Naive thymus-derived CD4-positive, alpha-beta T cell (primary cell): ENCODE results near the gene NME3. TPM values are rescaled to one million over a fixed set of nuclear protein-coding genes. Genes with fewer than 3 reads are reported as not detected.

ENCODE experiments used
- ATAC-seq: fragments of 150-1000 bp; cut with Tn5 transposase; 2 replicates; pipeline ENCODE4 v1.10.0; 2021; ENCODE audit warnings: mild to moderate bottlenecking, moderate library complexity
- CTCF ChIA-PET: fragments of 350-600 bp; sonication (Branson Sonifier 250); formaldehyde crosslinking; loops from one replicate; lab custom pipeline; 2021; ENCODE audit warnings: antibody characterized with exemption; lab: Charles Lee
- POLR2A ChIA-PET: fragments of 350-600 bp; sonication (Branson Sonifier 250); formaldehyde crosslinking; loops from one replicate; lab custom pipeline; 2021; ENCODE audit warnings: antibody characterized with exemption, inconsistent platforms; lab: Charles Lee
- DNase-seq, 9 donors: peaks; one replicate each; pipeline versions ENCODE4 v3.0.0 to v3.0.0-alpha.2; 2020 to 2022; ENCODE audit warnings: mixed read lengths in 1 of 9
- H3K27ac ChIP-seq: one replicate; pipeline ENCODE4 v1.7.0; 2013; ENCODE audit warnings: mild to moderate bottlenecking, low read depth, low read length, moderate library complexity
- H3K27me3 ChIP-seq, 2 donors: one replicate each; pipeline ENCODE4 v1.7.0; 2013; ENCODE audit warnings: low read length in 2 of 2, mild to moderate bottlenecking in 2 of 2, moderate library complexity in 2 of 2; ENCODE audit not compliant: control insufficient read depth in 2 of 2, insufficient read depth in 2 of 2
- H3K36me3 ChIP-seq, 3 experiments: 1 replicate in 2 of 3; 2 replicates in 1 of 3; pipeline ENCODE4 v1.7.0; 2013; ENCODE audit warnings: low read length in 3 of 3, mild to moderate bottlenecking in 3 of 3, moderate library complexity in 1 of 3; ENCODE audit not compliant: insufficient read depth in 3 of 3, control insufficient read depth in 2 of 3
- H3K4me1 ChIP-seq, 2 donors: one replicate each; pipeline ENCODE4 v1.7.0; 2013; ENCODE audit warnings: low read length in 2 of 2, mild to moderate bottlenecking in 2 of 2, moderate library complexity in 1 of 2; ENCODE audit not compliant: control insufficient read depth in 2 of 2, insufficient read depth in 2 of 2
- H3K4me3 ChIP-seq: 2 replicates; pipeline ENCODE4 v1.7.0; 2013; ENCODE audit warnings: mild to moderate bottlenecking, low read length
- H3K9me3 ChIP-seq, 3 experiments: 1 replicate in 2 of 3; 2 replicates in 1 of 3; pipeline ENCODE4 v1.7.0; 2013; ENCODE audit warnings: low read length in 3 of 3; ENCODE audit not compliant: control insufficient read depth in 2 of 3
- H3K27ac Mint-ChIP-seq, 9 donors: one replicate each; pipeline ENCODE4 v1.8.0; 2020 to 2022; ENCODE audit warnings: mixed read lengths in 9 of 9, mild to moderate bottlenecking in 8 of 9, moderate library complexity in 5 of 9, inconsistent platforms in 2 of 9
- H3K27me3 Mint-ChIP-seq, 5 donors: one replicate each; pipeline ENCODE4 v1.8.0; 2021 to 2022; ENCODE audit warnings: mixed read lengths in 5 of 5, mild to moderate bottlenecking in 1 of 5
- H3K36me3 Mint-ChIP-seq, 5 donors: one replicate each; pipeline ENCODE4 v1.8.0; 2020 to 2022; ENCODE audit warnings: mixed read lengths in 5 of 5, mild to moderate bottlenecking in 3 of 5, inconsistent platforms in 1 of 5
- H3K4me1 Mint-ChIP-seq, 7 donors: one replicate each; pipeline ENCODE4 v1.8.0; 2020 to 2022; ENCODE audit warnings: mixed read lengths in 7 of 7, mild to moderate bottlenecking in 3 of 7, inconsistent platforms in 1 of 7
- H3K4me3 Mint-ChIP-seq, 10 donors: one replicate each; pipeline ENCODE4 v1.8.0; 2020 to 2022; ENCODE audit warnings: mild to moderate bottlenecking in 10 of 10, mixed read lengths in 10 of 10, moderate library complexity in 6 of 10, inconsistent platforms in 2 of 10
- H3K9me3 Mint-ChIP-seq, 11 donors: one replicate each; pipeline ENCODE4 v1.8.0; 2020 to 2022; ENCODE audit warnings: mixed read lengths in 11 of 11, mild to moderate bottlenecking in 4 of 11, inconsistent platforms in 1 of 11, moderate library complexity in 1 of 11
- intact Hi-C, 2 donors: fragments of 100-400 bp; cut with micrococcal nuclease; formaldehyde crosslinking; loops; one replicate each; pipeline ENCODE4 v1.15.1; 2023
- polyA plus RNA-seq, 2 donors: library from polyadenylated mRNA; unstranded; fragments of 300-500 nt; fragmentation: Illumina TruSeq; gene quantifications; one replicate each; pipeline ENCODE4 v1.2.3, GENCODE V29; 2021
- total RNA-seq, 6 experiments: library from RNA in 5 of 6; stranded (reverse) in 5 of 6; gene quantifications; 1 replicate in 5 of 6; 2 replicates in 1 of 6; pipeline ENCODE4 v1.2.3 and lab custom pipeline; 2021 to 2026

NME3 gene
- total and polyA plus RNA-seq, 7 experiments from 2014 or later = 49.4 to 81.5 (median 70.6) TPM

GRCh38 chr16:1769402-1770300 is 1.7 kb downstream of the NME3 start:
- no peak for ATAC-seq
- peaks cover 0 to 2% (median 0%) of the 10 kb centered on the region in 5 donors for H3K27me3 Mint-ChIP-seq
- POLR2A ChIA-PET = interaction anchor here (1.4 to 7.9 kb wide), 2 partner anchors 8 to 12 kb away, joined by 5 to 93 read pairs; partner anchors contain the start of genes NUBP2 and SPSB3

DNA sequence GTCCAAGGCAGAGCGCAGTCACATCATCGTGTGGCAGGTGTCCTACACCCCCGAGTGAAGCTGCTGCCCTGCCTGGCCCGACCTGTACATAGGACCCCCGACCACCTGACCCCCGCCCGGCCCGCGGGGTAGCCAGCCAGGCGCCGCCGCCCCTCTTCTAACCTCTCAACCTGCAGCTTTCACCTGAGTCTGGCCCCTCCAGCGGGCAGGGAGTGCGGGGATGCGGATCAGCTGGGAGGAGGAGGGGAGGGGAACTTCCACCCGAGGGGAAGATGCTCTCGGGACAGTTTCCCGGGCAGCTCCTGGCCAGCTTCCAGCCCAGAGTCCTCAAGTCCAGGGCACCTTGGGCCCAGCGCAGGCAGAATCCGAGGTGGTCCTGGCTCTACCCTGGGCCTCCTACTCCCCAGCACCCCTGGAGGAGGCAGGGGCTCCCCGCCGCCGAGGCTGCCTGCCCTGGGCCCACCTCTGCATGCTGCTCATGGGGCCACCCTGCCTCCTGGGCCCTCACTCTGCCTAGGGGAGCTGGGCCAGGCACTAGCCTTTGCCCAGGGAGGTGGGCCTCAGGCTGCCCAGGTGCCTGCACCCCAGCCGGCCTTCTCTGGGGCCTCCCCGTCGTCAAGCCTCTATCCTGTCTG is 2.5 kb downstream of the NME3 start:
- CTCF ChIA-PET = no interaction called here

More at GRCh38 chr16:1769402-1770300, 1.7 kb downstream of the NME3 start:
- peaks cover 0 to 50% (median 0%) of the 10 kb centered on the region in 3 experiments for H3K36me3 ChIP-seq
- H3K27me3 ChIP-seq = no peaks in the 10 kb centered on the region
- H3K4me3 ChIP-seq = no peak overlapping the region
- H3K36me3 Mint-ChIP-seq = peaks cover 0 to 9% (median 0%) of the 10 kb centered on the region in 5 donors
- peak overlapping the region; percentile 37 to 98 (median 80) for H3K4me3 Mint-ChIP-seq
- no peak for DNase-seq
- H3K9me3 ChIP-seq = no peaks in the 10 kb centered on the region
- H3K9me3 Mint-ChIP-seq = peaks cover 0 to 3% (median 0%) of the 10 kb centered on the region in 11 donors
- H3K4me1 Mint-ChIP-seq = peaks cover 8 to 20% (median 13%) of the 10 kb centered on the region in 7 donors
- peak overlapping the region; percentile 85 for H3K27ac ChIP-seq
- CTCF ChIA-PET = interaction anchor here (0.7 to 3.3 kb wide), 3 partner anchors 13 to 71 kb away, joined by 3 to 13 read pairs (median 3); partner anchors contain the start of genes NUBP2 and SPSB3
- peak overlapping the region in 7 of 9 donors; percentile 21 to 83 (median 70) for H3K27ac Mint-ChIP-seq
- intact Hi-C loops = loop anchor here (2.0 to 10.0 kb wide), 4 partner anchors 237 to 498 kb away; partner anchors contain the start of genes RNPS1 (in 1 of the 2), TMEM204 (in 1 of the 2) and UBE2I (in 1 of the 2)
- H3K4me1 ChIP-seq = peaks cover 13 to 21% of the 10 kb centered on the region in 2 donors

DNA sequence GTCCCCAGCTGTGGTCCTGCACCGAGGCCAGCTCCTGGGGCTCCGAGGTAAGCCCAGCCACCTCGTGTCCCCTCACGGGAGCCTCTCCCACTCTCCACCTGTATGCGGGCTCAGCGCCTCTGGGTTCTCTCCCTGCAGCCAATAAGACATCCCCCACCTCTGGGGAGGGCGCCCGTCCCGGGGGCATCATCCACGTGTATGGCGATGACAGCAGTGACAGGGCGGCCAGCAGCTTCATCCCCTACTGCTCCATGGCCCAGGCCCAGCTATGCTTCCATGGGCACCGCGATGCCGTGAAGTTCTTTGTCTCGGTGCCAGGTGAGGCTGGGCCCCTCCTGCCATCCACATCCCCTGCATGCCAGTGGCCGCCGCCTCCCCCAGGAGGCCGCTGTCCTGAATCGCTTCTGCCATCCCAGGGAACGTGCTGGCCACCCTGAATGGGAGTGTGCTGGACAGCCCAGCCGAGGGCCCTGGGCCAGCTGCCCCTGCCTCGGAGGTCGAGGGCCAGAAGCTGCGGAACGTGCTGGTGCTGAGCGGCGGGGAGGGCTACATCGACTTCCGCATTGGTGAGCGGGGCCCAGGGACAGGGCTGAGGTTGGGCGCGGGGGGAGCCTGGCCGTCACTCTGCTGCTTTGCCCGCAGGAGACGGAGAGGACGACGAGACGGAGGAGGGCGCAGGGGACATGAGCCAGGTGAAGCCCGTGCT is 3.1 kb downstream of the NME3 start:
- peaks cover 0 to 2% (median 0%) of the 10 kb centered on the region in 5 donors for H3K27me3 Mint-ChIP-seq
- intact Hi-C loops = no loop called here
- H3K27ac Mint-ChIP-seq = peak overlapping the region in 2 of 9 donors; percentile 54 to 71
- ChIA-PET CTCF (no interaction called here), POLR2A (interaction anchor here (1.4 to 7.9 kb wide), 2 partner anchors 9 to 13 kb away, joined by 5 to 93 read pairs; partner anchors contain the start of genes NUBP2 and SPSB3)
- H3K4me3 ChIP-seq = no peak overlapping the region
- peaks cover 0 to 3% (median 0%) of the 10 kb centered on the region in 11 donors for H3K9me3 Mint-ChIP-seq
- H3K36me3 Mint-ChIP-seq = peaks cover 0 to 9% (median 0%) of the 10 kb centered on the region in 5 donors
- peaks cover 0 to 57% (median 0%) of the 10 kb centered on the region in 3 experiments for H3K36me3 ChIP-seq
- H3K27ac ChIP-seq = no peak overlapping the region
- no peaks in the 10 kb centered on the region for H3K27me3 ChIP-seq
- H3K4me3 Mint-ChIP-seq = no peak overlapping the region
- H3K4me1 Mint-ChIP-seq = peaks cover 8 to 16% (median 12%) of the 10 kb centered on the region in 7 donors
- no peak for ATAC-seq
- H3K9me3 ChIP-seq = no peaks in the 10 kb centered on the region
- peaks cover 3 to 11% of the 10 kb centered on the region in 2 donors for H3K4me1 ChIP-seq
- DNase-seq = peak in 1 of 9 donors; percentile 12

More for the DNA sequence above, 2.5 kb downstream of the NME3 start:
- Histone ChIP-seq H3K9me3 (no peaks in the 10 kb centered on the region), H3K27me3 (no peaks in the 10 kb centered on the region), H3K4me3 (no peak overlapping the region), H3K36me3 (peaks cover 0 to 57% (median 0%) of the 10 kb centered on the region in 3 experiments), H3K4me1 (peaks cover 5 to 14% of the 10 kb centered on the region in 2 donors), H3K27ac (no peak overlapping the region)
- POLR2A ChIA-PET = interaction anchor here (1.4 to 7.9 kb wide), 2 partner anchors 9 to 13 kb away, joined by 5 to 93 read pairs; partner anchors contain the start of genes NUBP2 and SPSB3
- peak overlapping the region in 1 of 10 donors; percentile 21 for H3K4me3 Mint-ChIP-seq
- peaks cover 0 to 2% (median 0%) of the 10 kb centered on the region in 5 donors for H3K27me3 Mint-ChIP-seq
- peak overlapping the region in 1 of 9 donors; percentile 33 for H3K27ac Mint-ChIP-seq
- intact Hi-C loops = no loop called here
- no peak for DNase-seq
- peaks cover 8 to 18% (median 13%) of the 10 kb centered on the region in 7 donors for H3K4me1 Mint-ChIP-seq
- H3K36me3 Mint-ChIP-seq = peaks cover 0 to 9% (median 0%) of the 10 kb centered on the region in 5 donors
- no peak for ATAC-seq
- H3K9me3 Mint-ChIP-seq = peaks cover 0 to 3% (median 0%) of the 10 kb centered on the region in 11 donors

DNA sequence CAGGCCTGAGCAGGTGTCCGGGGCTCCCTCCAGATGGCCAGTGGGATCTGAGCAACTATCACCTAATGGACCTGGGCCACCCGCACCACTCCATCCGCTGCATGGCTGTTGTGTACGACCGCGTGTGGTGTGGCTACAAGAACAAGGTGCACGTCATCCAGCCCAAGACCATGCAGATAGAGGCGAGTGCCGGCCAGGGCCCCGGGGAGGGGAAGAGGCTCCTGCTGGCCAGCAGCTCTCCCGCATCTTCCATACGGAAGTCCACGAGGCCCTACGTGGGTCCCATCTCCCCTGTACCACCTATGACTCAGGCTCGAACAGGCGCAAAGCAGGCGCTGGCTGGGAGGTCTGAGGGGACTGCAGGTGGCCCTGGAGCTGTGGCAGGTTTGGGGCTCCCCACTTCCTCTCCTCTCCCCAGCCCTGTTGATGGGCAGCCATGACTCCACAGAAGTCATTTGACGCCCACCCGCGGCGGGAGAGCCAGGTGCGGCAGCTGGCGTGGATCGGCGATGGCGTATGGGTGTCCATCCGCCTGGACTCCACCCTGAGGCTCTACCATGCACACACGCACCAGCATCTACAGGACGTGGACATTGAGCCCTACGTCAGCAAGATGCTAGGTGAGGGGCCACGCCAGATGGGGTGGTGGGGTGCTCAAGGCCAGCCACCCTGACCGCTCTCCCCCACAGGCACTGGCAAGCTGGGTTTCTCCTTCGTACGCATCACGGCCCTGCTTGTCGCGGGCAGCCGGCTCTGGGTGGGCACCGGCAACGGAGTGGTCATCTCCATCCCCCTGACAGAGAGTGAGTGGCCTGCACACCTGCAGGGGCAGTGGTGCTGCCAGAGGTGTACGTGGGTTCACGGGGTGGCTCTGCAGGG is 4.0 kb downstream of the NME3 start:
- ATAC-seq (no peak), DNase-seq (no peak)
- Mint-ChIP-seq H3K4me1 (peaks cover 7 to 14% (median 12%) of the 10 kb centered on the region in 7 donors), H3K36me3 (peaks cover 0 to 8% (median 0%) of the 10 kb centered on the region in 5 donors), H3K9me3 (peaks cover 0 to 3% (median 0%) of the 10 kb centered on the region in 11 donors), H3K27me3 (peaks cover 0 to 2% (median 0%) of the 10 kb centered on the region in 5 donors), H3K4me3 (no peak overlapping the region), H3K27ac (peak overlapping the region in 1 of 9 donors; percentile 25)
- CTCF ChIA-PET = no interaction called here
- intact Hi-C loops = no loop called here
- peaks cover 0 to 60% (median 0%) of the 10 kb centered on the region in 3 experiments for H3K36me3 ChIP-seq
- no peak overlapping the region for H3K4me3 ChIP-seq
- no peak overlapping the region for H3K27ac ChIP-seq
- peaks cover 3 to 11% of the 10 kb centered on the region in 2 donors for H3K4me1 ChIP-seq
- H3K9me3 ChIP-seq = no peaks in the 10 kb centered on the region
- POLR2A ChIA-PET = interaction anchor here (0.6 to 7.9 kb wide), 2 partner anchors 14 to 117 kb away, joined by 3 to 93 read pairs; partner anchors contain the start of genes NUBP2 and SPSB3
- no peaks in the 10 kb centered on the region for H3K27me3 ChIP-seq

DNA sequence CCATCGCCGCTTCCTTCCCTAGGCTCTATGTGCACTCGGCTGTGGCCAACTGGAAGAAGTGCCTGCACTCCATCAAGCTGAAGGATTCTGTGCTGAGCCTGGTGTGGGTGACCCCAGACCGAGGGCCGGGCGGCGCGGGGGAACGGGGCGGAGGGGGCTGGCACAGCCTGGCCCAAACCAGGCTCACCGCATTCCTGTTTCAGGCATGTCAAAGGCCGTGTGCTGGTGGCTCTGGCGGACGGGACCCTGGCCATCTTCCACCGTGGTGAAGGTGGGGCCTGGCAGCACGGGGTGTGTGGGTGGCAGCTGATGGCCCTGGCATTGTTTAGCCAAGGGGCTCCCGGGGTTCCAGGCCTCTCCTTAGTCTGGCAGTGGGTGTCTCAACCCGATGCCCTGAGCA is 4.6 kb downstream of the NME3 start:
- peaks cover 0 to 2% (median 0%) of the 10 kb centered on the region in 5 donors for H3K36me3 Mint-ChIP-seq
- no peak for ATAC-seq
- no peak for DNase-seq
- CTCF ChIA-PET = no interaction called here
- H3K27me3 Mint-ChIP-seq = no peaks in the 10 kb centered on the region
- no peak overlapping the region for H3K27ac Mint-ChIP-seq
- no peak overlapping the region for H3K4me3 Mint-ChIP-seq
- H3K9me3 Mint-ChIP-seq = no peaks in the 10 kb centered on the region
- Histone ChIP-seq H3K9me3 (no peaks in the 10 kb centered on the region), H3K27me3 (no peaks in the 10 kb centered on the region), H3K4me3 (no peak overlapping the region), H3K4me1 (peaks cover 3 to 6% of the 10 kb centered on the region in 2 donors), H3K27ac (no peak overlapping the region), H3K36me3 (peaks cover 0 to 67% (median 0%) of the 10 kb centered on the region in 3 experiments)
- intact Hi-C loops = no loop called here
- peaks cover under 1 to 8% (median 5%) of the 10 kb centered on the region in 7 donors for H3K4me1 Mint-ChIP-seq
- POLR2A ChIA-PET = no interaction called here
